Neutrophil (primary cell): ENCODE data around the gene ADGRV1.
"Not testable (repeated sequence)": the region's sequence is repeated elsewhere in the genome, so short reads cannot be mapped to it uniquely, and the experiment has no call there.

Experiments
- H3K27ac ChIP-seq: fragments of 200-600 bp; sonication (generic); 2 replicates; pipeline ENCODE4 v1.5.1; 2016; ENCODE audit warnings: mild to moderate bottlenecking, moderate library complexity
- H3K27me3 ChIP-seq: fragments of 200-600 bp; sonication (generic); 2 replicates; pipeline ENCODE4 v1.6.0; 2016; ENCODE audit warnings: mild to moderate bottlenecking
- H3K36me3 ChIP-seq: fragments of 200-600 bp; sonication (generic); 2 replicates; pipeline ENCODE4 v1.5.1; 2017
- H3K4me1 ChIP-seq, 2 experiments: fragments of 200-600 bp in 1 of 2; sonication (generic) in 1 of 2; 1 replicate in 1 of 2; 2 replicates in 1 of 2; pipeline versions ENCODE4 v1.5.1 to v1.6.1; 2013 to 2016; ENCODE audit warnings: low read depth in 1 of 2, low read length in 1 of 2, mild to moderate bottlenecking in 1 of 2, moderate library complexity in 1 of 2; ENCODE audit not compliant: control insufficient read depth in 1 of 2, insufficient read depth in 1 of 2
- H3K4me3 ChIP-seq, 2 experiments: fragments of 200-600 bp in 1 of 2; sonication (generic) in 1 of 2; 1 replicate in 1 of 2; 2 replicates in 1 of 2; pipeline ENCODE4 v1.5.1; 2013 to 2016; ENCODE audit warnings: low read depth in 1 of 2, low read length in 1 of 2, mild to moderate bottlenecking in 1 of 2, moderate library complexity in 1 of 2
- H3K9me3 ChIP-seq: fragments of 200-600 bp; sonication (generic); 2 replicates; pipeline ENCODE4 v1.5.1; 2016
- CTCF ChIP-seq: fragments of 200-600 bp; sonication (generic); IDR thresholded peaks from 2 replicates; pipeline ENCODE4 v1.5.1; 2016; ENCODE audit warnings: antibody characterized with exemption

ADGRV1 gene

GRCh38 chr5:90959262-90959661, 400.7 kb downstream of the ADGRV1 start:
- Histone ChIP-seq H3K9me3 (no peaks in the 10 kb centered on the region), H3K36me3 (no peaks in the 10 kb centered on the region), H3K27ac (no peak overlapping the region), H3K27me3 (no peaks in the 10 kb centered on the region), H3K4me3 (no peak overlapping the region), H3K4me1 (no peaks in the 10 kb centered on the region)
- no peak for TF ChIP-seq CTCF

- no peaks in the 10 kb centered on the region for H3K9me3 ChIP-seq
- H3K36me3 ChIP-seq = no peaks in the 10 kb centered on the region
- H3K27me3 ChIP-seq = no peaks in the 10 kb centered on the region
- H3K4me1 ChIP-seq = no peaks in the 10 kb centered on the region
- H3K4me3 ChIP-seq = no peak overlapping the region
- TF ChIP-seq CTCF = no peak
- H3K27ac ChIP-seq = no peak overlapping the region
These were observed 403.9 kb downstream of the ADGRV1 start for GRCh38 chr5:90962481-90962880.

- H3K27me3 ChIP-seq = no peaks in the 10 kb centered on the region
- no peak overlapping the region for H3K27ac ChIP-seq
- H3K9me3 ChIP-seq = no peaks in the 10 kb centered on the region
- no peaks in the 10 kb centered on the region for H3K4me1 ChIP-seq
- no peak overlapping the region for H3K4me3 ChIP-seq
- no peaks in the 10 kb centered on the region for H3K36me3 ChIP-seq
- TF ChIP-seq CTCF = no peak
These were observed 406.6 kb downstream of the ADGRV1 start for GRCh38 chr5:90965110-90965685.

GRCh38 chr5:90967443-90967842, 408.8 kb downstream of the ADGRV1 start:
- no peak for TF ChIP-seq CTCF
- Histone ChIP-seq H3K27me3 (no peaks in the 10 kb centered on the region), H3K4me3 (no peak overlapping the region), H3K4me1 (no peaks in the 10 kb centered on the region), H3K36me3 (no peaks in the 10 kb centered on the region), H3K27ac (no peak overlapping the region), H3K9me3 (no peaks in the 10 kb centered on the region)

- no peak overlapping the region for H3K27ac ChIP-seq
- TF ChIP-seq CTCF = no peak
- no peaks in the 10 kb centered on the region for H3K9me3 ChIP-seq
- H3K4me3 ChIP-seq = no peak overlapping the region
- H3K4me1 ChIP-seq = no peaks in the 10 kb centered on the region
- no peaks in the 10 kb centered on the region for H3K27me3 ChIP-seq
- no peaks in the 10 kb centered on the region for H3K36me3 ChIP-seq
These were observed 409.3 kb downstream of the ADGRV1 start for GRCh38 chr5:90967851-90968250.

GRCh38 chr5:90968319-90968718, 409.7 kb downstream of the ADGRV1 start:
- Histone ChIP-seq H3K36me3 (no peaks in the 10 kb centered on the region), H3K4me3 (no peak overlapping the region), H3K4me1 (no peaks in the 10 kb centered on the region), H3K27me3 (no peaks in the 10 kb centered on the region), H3K9me3 (no peaks in the 10 kb centered on the region), H3K27ac (no peak overlapping the region)
- no peak for TF ChIP-seq CTCF

GRCh38 chr5:90969945-90970344, 411.3 kb downstream of the ADGRV1 start:
- H3K27me3 ChIP-seq, H3K4me3 ChIP-seq, H3K36me3 ChIP-seq, H3K27ac ChIP-seq, H3K9me3 ChIP-seq, H3K4me1 ChIP-seq: not testable (repeated sequence)
